Measurements from ENCODE around the gene MTA1.

Gene MTA1

DNA sequence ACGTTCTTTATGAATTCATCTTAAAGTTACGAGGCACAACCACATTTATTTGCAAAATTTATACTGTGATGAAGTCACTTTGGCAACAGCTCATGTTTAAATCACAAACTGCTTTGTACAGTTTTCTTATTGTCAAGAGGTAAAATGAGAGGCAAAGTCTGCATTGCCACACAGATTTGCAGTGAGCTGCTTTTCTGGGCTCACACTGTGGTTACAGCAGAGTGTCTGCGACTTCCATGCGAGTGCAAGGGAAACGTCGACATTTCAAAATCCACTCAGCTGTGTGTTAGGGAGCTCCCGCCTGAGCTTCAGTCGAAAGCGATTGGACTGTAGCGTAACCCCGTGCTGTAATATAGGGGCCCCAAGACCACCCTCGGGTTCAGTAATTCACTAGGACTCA, 13.0 kb downstream of the MTA1 start:
- 0 out of 2 replicates have a peak overlapping the region, but pooled peaks have one; percentile 13 for H3K27ac ChIP-seq
- POLR2A ChIA-PET (ENCODE audit: low non-redundant PET): no interaction called here
- CTCF ChIA-PET: interaction anchor here (0.7 to 0.9 kb wide), 2 partner anchors 16 to 119 kb away, joined by 3 to 4 read pairs; no protein-coding TSS in a partner anchor

GRCh38 chr14:105433161-105433605, 13.6 kb downstream of the MTA1 start:
- TF ChIP-seq, protein P1, sequence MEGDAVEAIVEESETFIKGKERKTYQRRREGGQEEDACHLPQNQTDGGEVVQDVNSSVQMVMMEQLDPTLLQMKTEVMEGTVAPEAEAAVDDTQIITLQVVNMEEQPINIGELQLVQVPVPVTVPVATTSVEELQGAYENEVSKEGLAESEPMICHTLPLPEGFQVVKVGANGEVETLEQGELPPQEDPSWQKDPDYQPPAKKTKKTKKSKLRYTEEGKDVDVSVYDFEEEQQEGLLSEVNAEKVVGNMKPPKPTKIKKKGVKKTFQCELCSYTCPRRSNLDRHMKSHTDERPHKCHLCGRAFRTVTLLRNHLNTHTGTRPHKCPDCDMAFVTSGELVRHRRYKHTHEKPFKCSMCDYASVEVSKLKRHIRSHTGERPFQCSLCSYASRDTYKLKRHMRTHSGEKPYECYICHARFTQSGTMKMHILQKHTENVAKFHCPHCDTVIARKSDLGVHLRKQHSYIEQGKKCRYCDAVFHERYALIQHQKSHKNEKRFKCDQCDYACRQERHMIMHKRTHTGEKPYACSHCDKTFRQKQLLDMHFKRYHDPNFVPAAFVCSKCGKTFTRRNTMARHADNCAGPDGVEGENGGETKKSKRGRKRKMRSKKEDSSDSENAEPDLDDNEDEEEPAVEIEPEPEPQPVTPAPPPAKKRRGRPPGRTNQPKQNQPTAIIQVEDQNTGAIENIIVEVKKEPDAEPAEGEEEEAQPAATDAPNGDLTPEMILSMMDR (conservative IDR thresholded peaks at IDR 0.05; ENCODE audit: low read depth): no peak
- peak overlapping the region; percentile 13; the same call in 1 of the 2 replicates for H3K27ac ChIP-seq
- no peak for DNase-seq (ENCODE audit: low spot score)
- POLR2A ChIA-PET (ENCODE audit: low non-redundant PET): no interaction called here
- CTCF ChIA-PET: interaction anchor here (0.6 to 0.9 kb wide), 2 partner anchors 15 to 388 kb away, joined by 3 read pairs; no protein-coding TSS in a partner anchor

More for the DNA sequence above, 13.0 kb downstream of the MTA1 start:
- TF ChIP-seq, protein P1 (conservative IDR thresholded peaks at IDR 0.05; ENCODE audit: low read depth): no peak
- no peak for DNase-seq (ENCODE audit: low spot score)

DNA sequence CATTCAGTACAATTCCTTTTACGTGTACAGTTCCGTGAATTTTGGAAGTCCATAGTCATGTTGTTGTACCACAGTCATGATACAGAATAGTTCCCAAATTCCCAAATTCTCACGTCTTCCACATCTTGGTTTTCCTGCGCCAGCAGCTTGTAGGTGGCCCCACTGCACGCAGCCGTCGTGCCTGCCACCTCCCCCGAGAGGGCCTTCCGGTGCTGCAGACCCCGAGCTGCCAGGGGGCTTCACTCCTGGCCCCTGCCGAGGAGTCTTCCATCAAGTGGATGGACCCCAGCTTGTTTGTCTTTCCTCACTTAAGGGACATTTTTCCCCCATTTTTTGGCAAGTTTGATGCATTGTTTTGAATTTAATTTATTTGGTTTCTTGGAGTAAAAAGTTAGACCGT, 16.8 kb downstream of the MTA1 start:
- TF ChIP-seq, protein P1 (conservative IDR thresholded peaks at IDR 0.05; ENCODE audit: low read depth): no peak
- POLR2A ChIA-PET (ENCODE audit: low non-redundant PET): no interaction called here
- DNase-seq (ENCODE audit: low spot score): no peak
- CTCF ChIA-PET: no interaction called here
- peak overlapping the region; percentile 61 for H3K27ac ChIP-seq

GRCh38 chr14:105436891-105437722, 17.5 kb downstream of the MTA1 start:
- peak; percentile 26 for DNase-seq (ENCODE audit: low spot score)
- TF ChIP-seq, protein P1 (conservative IDR thresholded peaks at IDR 0.05; ENCODE audit: low read depth): no peak
- peak overlapping the region; percentile 61 for H3K27ac ChIP-seq
- ChIA-PET CTCF (no interaction called here), POLR2A (ENCODE audit: low non-redundant PET) (no interaction called here)

GRCh38 chr14:105437723-105438500, 18.3 kb downstream of the MTA1 start:
- DNase-seq (ENCODE audit: low spot score): no peak
- TF ChIP-seq, protein P1 (conservative IDR thresholded peaks at IDR 0.05; ENCODE audit: low read depth): no peak
- CTCF ChIA-PET: interaction anchor here (0.6 to 1.1 kb wide), 2 partner anchors 11 to 96 kb away, joined by 3 to 4 read pairs; no protein-coding TSS in a partner anchor
- peak overlapping the region; percentile 61 for H3K27ac ChIP-seq
- POLR2A ChIA-PET (ENCODE audit: low non-redundant PET): no interaction called here

GRCh38 chr14:105439179-105439578, 19.6 kb downstream of the MTA1 start:
- no peak for DNase-seq (ENCODE audit: low spot score)
- CTCF ChIA-PET: no interaction called here
- TF ChIP-seq, protein P1 (conservative IDR thresholded peaks at IDR 0.05; ENCODE audit: low read depth): no peak
- POLR2A ChIA-PET (ENCODE audit: low non-redundant PET): no interaction called here
- peak overlapping the region; percentile 61 for H3K27ac ChIP-seq
